MM.1S (cell line): ENCODE data around the gene BCOR.

Experiments used
- DNase-seq: peaks from one replicate; pipeline ENCODE4 v3.0.0-alpha.2; 2015
- H2AFZ ChIP-seq: fragments of 300-600 bp; sonication (generic); 2 replicates; pipeline ENCODE4 v1.6.0; 2016; ENCODE audit warnings: antibody characterized with exemption, low read length
- H3F3A ChIP-seq: fragments of 300-600 bp; sonication (generic); 2 replicates; pipeline ENCODE4 v1.6.1; 2016; ENCODE audit warnings: mild to moderate bottlenecking, antibody characterized with exemption, low read length, moderate library complexity, mixed read lengths; ENCODE audit not compliant: insufficient read depth
- H3K27ac ChIP-seq: fragments of 300-600 bp; sonication (generic); 2 replicates; pipeline ENCODE4 v1.5.1; 2016; ENCODE audit warnings: mild to moderate bottlenecking, low read length
- H3K27me3 ChIP-seq: fragments of 300-600 bp; sonication (generic); replicated peaks from 2 replicates; pipeline ENCODE4 v1.6.0; 2016; ENCODE audit warnings: low read length; ENCODE audit not compliant: insufficient read depth
- H3K36me3 ChIP-seq: fragments of 300-600 bp; sonication (generic); replicated peaks from 2 replicates; pipeline ENCODE4 v1.6.1; 2016; ENCODE audit warnings: mild to moderate bottlenecking, low read length, mixed read lengths; ENCODE audit not compliant: insufficient read depth
- H3K4me1 ChIP-seq: fragments of 300-600 bp; sonication (generic); 2 replicates; pipeline ENCODE4 v1.6.1; 2016; ENCODE audit warnings: low read length, mixed read lengths
- H3K4me2 ChIP-seq: fragments of 300-600 bp; sonication (generic); 2 replicates; pipeline ENCODE4 v1.6.0; 2016; ENCODE audit warnings: low read depth, low read length
- H3K4me3 ChIP-seq: fragments of 300-600 bp; sonication (generic); 2 replicates; pipeline ENCODE4 v1.5.1; 2016; ENCODE audit warnings: low read length, mixed read lengths
- H3K79me2 ChIP-seq: fragments of 300-600 bp; sonication (generic); 2 replicates; pipeline ENCODE4 v1.6.1; 2016; ENCODE audit warnings: mixed run types, low read length, mixed read lengths
- H3K9ac ChIP-seq: fragments of 300-600 bp; sonication (generic); 2 replicates; pipeline ENCODE4 v1.6.1; 2016; ENCODE audit warnings: low read length, mixed read lengths
- H3K9me2 ChIP-seq: fragments of 300-600 bp; sonication (generic); replicated peaks from 2 replicates; pipeline ENCODE4 v1.6.1; 2016; ENCODE audit warnings: mild to moderate bottlenecking, low read length, mixed read lengths; ENCODE audit not compliant: insufficient read depth
- H3K9me3 ChIP-seq: fragments of 300-600 bp; sonication (generic); replicated peaks from 2 replicates; pipeline ENCODE4 v1.6.1; 2016; ENCODE audit warnings: mild to moderate bottlenecking, low read length, mixed read lengths; ENCODE audit not compliant: insufficient read depth
- H4K20me1 ChIP-seq: fragments of 300-600 bp; sonication (generic); 2 replicates; pipeline ENCODE4 v1.6.1; 2016; ENCODE audit warnings: mild to moderate bottlenecking, low read length, moderate library complexity, mixed read lengths; ENCODE audit not compliant: insufficient read depth
- CTCF ChIP-seq: fragments of 300-600 bp; sonication (generic); IDR thresholded peaks from 2 replicates; pipeline ENCODE4 v1.5.1; 2016; ENCODE audit warnings: antibody characterized with exemption, low read length, mixed read lengths
- EZH2 ChIP-seq: fragments of 300-600 bp; sonication (generic); optimal IDR thresholded peaks from 2 replicates; pipeline ENCODE3; 2017; ENCODE audit warnings: low read depth, mild to moderate bottlenecking, antibody characterized with exemption, low read length, mixed read lengths
- EZH2phosphoT487 ChIP-seq: fragments of 300-600 bp; sonication (generic); IDR thresholded peaks from 2 replicates; pipeline ENCODE4 v1.6.1; 2018; ENCODE audit warnings: antibody characterized with exemption, low read length

BCOR gene

GRCh38 chrX:40085714-40086113, 12.0 kb downstream of the BCOR start:
- Histone ChIP-seq H3K4me1 (peaks cover 4% of the 10 kb centered on the region; the same call in 1 of the 2 replicates), H3K4me2 (no peak overlapping the region)

GRCh38 chrX:40085102-40085551, 12.6 kb downstream of the BCOR start:
- Histone ChIP-seq H3K27me3 (no peaks in the 10 kb centered on the region), H3K4me1 (peaks cover 4% of the 10 kb centered on the region; the same call in 1 of the 2 replicates)
- DNase-seq, result no peak

More at GRCh38 chrX:40085714-40086113, 12.0 kb downstream of the BCOR start:
- H3K9ac ChIP-seq, result no peak overlapping the region
- no peak for DNase-seq
- peaks cover 100% of the 10 kb centered on the region for H3K79me2 ChIP-seq
- TF ChIP-seq EZH2 (no peak), CTCF (no peak), EZH2phosphoT487 (no peak)
- H3K9me3 ChIP-seq, result no peaks in the 10 kb centered on the region
- no peak overlapping the region for H2AFZ ChIP-seq
- no peak overlapping the region for H3K27ac ChIP-seq
- H4K20me1 ChIP-seq, result peaks cover 82% of the 10 kb centered on the region
- no peaks in the 10 kb centered on the region for H3F3A ChIP-seq
- H3K4me3 ChIP-seq, result no peak overlapping the region
- no peaks in the 10 kb centered on the region for H3K9me2 ChIP-seq
- no peaks in the 10 kb centered on the region for H3K36me3 ChIP-seq
- H3K27me3 ChIP-seq, result no peaks in the 10 kb centered on the region

GRCh38 chrX:40084471-40085101, 13.2 kb downstream of the BCOR start:
- H3F3A ChIP-seq, result no peaks in the 10 kb centered on the region
- no peaks in the 10 kb centered on the region for H3K27me3 ChIP-seq
- TF ChIP-seq EZH2 (no peak), EZH2phosphoT487 (no peak), CTCF (no peak)
- peaks cover 84% of the 10 kb centered on the region for H4K20me1 ChIP-seq
- peaks cover 4% of the 10 kb centered on the region; the same call in 1 of the 2 replicates for H3K4me1 ChIP-seq
- H3K27ac ChIP-seq, result no peak overlapping the region
- H3K9me2 ChIP-seq, result no peaks in the 10 kb centered on the region
- no peak overlapping the region for H2AFZ ChIP-seq
- DNase-seq, result no peak
- peaks cover 100% of the 10 kb centered on the region for H3K79me2 ChIP-seq
- H3K4me3 ChIP-seq, result no peak overlapping the region
- no peak overlapping the region for H3K4me2 ChIP-seq
- no peaks in the 10 kb centered on the region for H3K9me3 ChIP-seq
- H3K36me3 ChIP-seq, result no peaks in the 10 kb centered on the region
- no peak overlapping the region for H3K9ac ChIP-seq

More at GRCh38 chrX:40085102-40085551, 12.6 kb downstream of the BCOR start:
- Histone ChIP-seq H3K4me3 (no peak overlapping the region), H3K36me3 (no peaks in the 10 kb centered on the region), H2AFZ (no peak overlapping the region), H3K9me3 (no peaks in the 10 kb centered on the region), H4K20me1 (peaks cover 86% of the 10 kb centered on the region), H3K9me2 (no peaks in the 10 kb centered on the region), H3K4me2 (no peak overlapping the region), H3K27ac (no peak overlapping the region), H3K79me2 (peaks cover 100% of the 10 kb centered on the region), H3K9ac (no peak overlapping the region), H3F3A (no peaks in the 10 kb centered on the region)
- TF ChIP-seq EZH2phosphoT487 (no peak), EZH2 (no peak), CTCF (no peak)
